Measurements from ENCODE around the gene EFCAB6.

- TF ChIP-seq ZNF8 (CRISPR knock-in tag; IDR thresholded peaks at IDR 0.05) (no peak), ARNTL (CRISPR knock-in tag; IDR thresholded peaks at IDR 0.05; ENCODE audit: borderline replicate concordance, low read depth) (no peak), PATZ1 (CRISPR knock-in tag; IDR thresholded peaks at IDR 0.05; ENCODE audit: borderline replicate concordance) (no peak), CSDC2 (CRISPR knock-in tag; IDR thresholded peaks at IDR 0.05) (no peak)
Observed at GRCh38 chr22:43583501-43583900, 228.6 kb downstream of the EFCAB6 start.

Measured in SK-N-SH treated with all-trans-retinoic acid at 6 μM for 48 hours (cell line).